Sciatic nerve (tissue), 2 donors: ENCODE data around the gene SEPTIN8. TPM values are rescaled to one million over a fixed set of nuclear protein-coding genes. Genes with fewer than 3 reads are reported as not detected.
A peak's percentile ranks its signal among the peaks of the same experiment; 100 is the strongest.

Experiments used
- ATAC-seq: fragments of 200-7000 bp; cut with Tn5 transposase; one replicate; pipeline ENCODE4 v1.9.1; 2020; ENCODE audit warnings: mild to moderate bottlenecking, moderate library complexity
- DNase-seq: peaks from one replicate; pipeline ENCODE4 v3.0.0-alpha.2; 2020; ENCODE audit warnings: low spot score
- intact Hi-C: fragments of 100-400 bp; cut with DNase I; formaldehyde crosslinking; loops from one replicate; pipeline ENCODE4 v1.14.2; 2022
- total RNA-seq: library from RNA; stranded (reverse); fragmentation: NEBNext Ultra II Directional; extraction: Animal tissue kit (Norgen Biotek cat#: 25700); gene quantifications from one replicate; pipeline ENCODE4 v1.2.1, GENCODE V29; 2021
- donor health status: DM: no; HTN: no; CAD: no.
- donor health status: DM: no; HTN: no; CAD: no.

SEPTIN8 gene
- total RNA-seq, 1 donor from 2014 or later, result 59.3 TPM

DNA sequence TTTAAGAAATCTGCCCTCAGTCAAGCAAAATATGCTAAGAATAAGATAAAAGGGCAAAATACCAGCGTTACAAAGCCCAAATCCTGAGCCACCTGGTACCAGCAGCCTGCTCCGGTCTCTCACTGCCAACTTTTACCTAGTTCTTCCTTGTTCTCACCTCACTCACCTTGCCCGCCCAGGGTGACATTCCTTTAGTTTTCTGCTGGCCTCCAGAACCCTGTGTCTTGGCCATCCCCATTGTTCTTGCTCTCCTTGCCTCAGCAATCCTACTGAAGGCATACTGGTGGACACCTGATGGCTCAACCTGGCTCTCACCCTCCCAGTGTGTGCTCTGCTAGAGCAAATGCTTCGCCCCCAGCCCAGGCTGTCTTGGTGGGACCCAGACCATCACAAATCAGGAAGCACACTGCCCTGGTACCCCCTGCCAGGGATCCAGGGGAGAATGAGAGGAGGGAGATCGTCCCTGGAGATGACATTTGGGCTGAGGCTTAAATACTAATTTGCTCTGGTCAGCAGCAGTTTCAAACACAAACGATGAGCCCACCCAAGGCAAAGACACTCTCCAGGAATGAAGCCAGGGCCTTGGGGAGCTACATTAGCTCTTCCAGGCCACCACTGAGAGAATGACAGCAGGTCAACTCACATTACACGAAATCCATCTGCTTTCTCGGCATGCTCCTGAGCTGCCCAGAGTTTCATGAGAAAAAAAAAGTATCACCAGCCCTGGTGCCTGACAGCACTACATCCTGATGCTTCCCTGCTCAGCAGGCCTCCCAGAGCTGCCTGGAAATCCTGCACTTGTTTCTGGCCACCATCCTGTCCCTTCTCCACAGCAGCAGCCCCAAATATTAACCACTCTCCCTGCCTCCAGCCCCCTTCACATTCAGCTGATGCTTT is 12.2 kb upstream of the SEPTIN8 start:
- DNase-seq, result no peak
- intact Hi-C loops, result no loop called here
- no peak for ATAC-seq

DNA sequence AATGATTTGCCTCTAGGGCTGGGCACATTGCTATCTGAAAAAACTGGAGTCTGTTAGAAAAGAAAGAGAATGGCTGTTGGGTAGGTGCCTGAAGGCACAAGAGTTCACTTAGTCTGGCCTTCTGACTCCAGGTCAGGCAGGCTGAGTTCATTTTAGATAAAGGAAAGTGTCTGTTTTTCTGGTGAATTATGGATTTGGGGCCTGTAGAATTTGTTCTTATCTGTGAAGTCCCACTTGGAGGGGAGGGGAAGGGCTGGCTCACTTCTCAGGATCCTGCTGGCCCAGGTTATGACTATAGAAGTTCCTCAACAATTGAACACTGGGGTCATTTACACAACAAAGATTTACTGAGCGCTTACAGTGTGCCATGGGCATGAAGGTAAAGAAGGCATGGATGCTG is 11.5 kb upstream of the SEPTIN8 start:
- ATAC-seq (no peak), DNase-seq (no peak)
- intact Hi-C loops, result no loop called here

DNA sequence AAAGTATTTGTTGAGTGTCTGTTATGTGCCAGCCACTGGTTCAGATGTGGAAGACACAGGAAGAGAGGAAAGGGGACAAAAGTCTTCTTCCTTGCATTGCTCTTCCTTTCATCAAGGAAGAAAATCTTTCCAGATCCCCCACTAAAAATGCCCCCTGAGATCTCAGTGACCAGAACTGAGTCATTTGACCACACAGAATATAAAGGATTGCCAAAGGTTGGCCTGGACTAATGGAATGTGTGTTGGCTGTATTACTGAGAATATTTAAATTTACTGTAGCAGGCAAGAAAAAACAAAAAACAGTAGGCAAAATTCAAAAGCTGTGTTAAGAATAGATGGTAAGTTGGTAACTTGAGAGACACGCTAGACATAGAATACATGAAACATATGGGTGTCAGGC is 10.0 kb upstream of the SEPTIN8 start:
- ATAC-seq, result no peak
- intact Hi-C loops, result no loop called here
- DNase-seq, result no peak

DNA sequence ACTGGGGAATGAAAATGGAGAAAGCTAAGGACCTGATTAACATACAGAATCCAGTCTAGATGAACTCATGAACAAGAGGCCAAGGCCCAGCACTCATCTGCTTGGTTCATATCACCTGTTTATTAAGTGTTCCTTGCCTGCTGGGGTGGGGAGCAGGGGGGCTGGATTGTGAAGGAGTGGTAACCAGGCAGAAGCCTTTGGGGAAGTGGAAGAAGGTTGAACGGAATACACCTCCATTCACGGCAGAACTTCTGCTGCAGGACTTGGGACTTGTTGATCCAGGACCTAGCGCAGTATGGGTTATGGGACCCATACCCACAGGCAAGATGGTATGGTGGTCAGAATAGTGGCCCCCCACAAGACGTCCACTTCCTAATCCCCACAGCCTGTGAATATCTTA is 8.8 kb upstream of the SEPTIN8 start:
- ATAC-seq, result no peak
- intact Hi-C loops, result no loop called here
- no peak for DNase-seq

DNA sequence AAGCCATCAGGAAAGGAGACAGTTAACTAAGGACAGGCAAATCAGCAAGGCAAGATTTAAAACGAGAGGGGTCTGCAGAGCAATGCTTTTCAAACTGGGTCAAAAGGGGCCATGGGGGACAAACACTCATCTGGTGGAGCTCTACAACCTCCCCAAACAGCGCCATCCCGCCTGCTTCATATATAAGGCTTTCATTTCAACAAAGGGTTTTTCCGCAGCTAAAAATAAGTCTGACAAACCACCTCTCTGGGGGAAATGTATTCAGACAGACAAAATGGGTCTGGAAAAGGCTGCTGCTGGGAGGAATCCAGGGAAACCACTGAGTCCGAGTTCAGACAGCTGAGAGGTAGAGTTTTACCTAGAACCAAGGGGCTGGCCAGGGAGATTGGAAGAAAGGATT is 8.3 kb upstream of the SEPTIN8 start:
- no peak for ATAC-seq
- DNase-seq, result no peak
- intact Hi-C loops, result no loop called here

DNA sequence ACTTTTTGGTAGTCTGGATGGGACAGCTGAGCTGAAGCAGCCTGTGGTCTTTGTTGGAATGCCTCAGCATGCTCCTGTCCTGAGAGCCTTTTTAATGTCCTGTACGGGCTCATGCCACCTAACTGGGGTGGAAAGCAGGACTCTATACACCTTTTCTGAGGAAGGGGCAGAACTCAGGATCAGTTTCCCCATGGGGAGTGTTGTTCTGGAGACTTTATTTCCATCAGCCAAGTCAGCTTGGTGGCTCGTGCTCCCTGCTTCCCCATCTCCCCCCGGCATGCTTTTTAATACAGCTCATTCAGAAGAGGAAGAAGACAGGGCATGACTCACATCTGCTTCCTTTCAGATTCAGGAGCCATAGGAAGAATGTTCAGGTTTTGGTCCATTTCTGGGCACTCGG is 5.1 kb upstream of the SEPTIN8 start:
- ATAC-seq, result no peak
- intact Hi-C loops, result no loop called here
- DNase-seq, result no peak

DNA sequence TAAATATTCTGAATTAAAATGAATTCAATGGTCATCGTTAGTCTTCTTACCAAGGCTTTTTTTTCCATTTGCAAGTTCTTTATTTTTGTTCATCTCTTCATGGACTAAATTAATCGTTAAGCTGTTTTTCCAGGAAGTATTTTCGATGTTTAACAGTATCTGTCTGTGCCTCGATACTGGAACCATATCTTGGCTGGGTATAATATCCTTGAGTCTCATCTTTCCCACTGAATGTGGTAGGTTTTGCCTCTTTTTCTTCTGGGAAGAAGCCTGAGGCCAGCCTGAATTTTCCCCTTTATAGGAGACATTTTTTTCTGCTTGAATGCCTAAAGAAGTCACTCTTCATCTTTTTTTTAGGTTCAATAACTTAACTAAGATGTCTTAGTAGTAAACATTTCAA is 4.0 kb upstream of the SEPTIN8 start:
- no peak for DNase-seq
- intact Hi-C loops, result no loop called here
- no peak for ATAC-seq

DNA sequence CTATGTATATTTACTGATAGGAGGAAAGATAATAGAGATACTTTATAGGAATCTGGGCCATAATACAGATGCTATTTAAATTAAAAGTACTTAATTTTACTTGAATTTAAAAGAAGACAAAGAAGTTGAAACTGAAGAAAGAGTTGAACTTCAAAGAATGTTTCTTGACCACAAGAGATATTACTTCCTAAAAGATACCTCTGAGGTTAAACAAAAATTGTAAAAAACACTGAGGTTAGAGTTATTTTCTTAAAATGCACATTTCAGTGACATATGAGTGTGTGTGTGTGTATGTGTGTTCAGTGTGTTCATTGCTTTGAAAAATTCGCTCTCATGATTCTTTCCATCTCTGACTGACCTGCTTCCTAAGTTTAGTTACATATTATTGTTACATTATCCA is 3.5 kb upstream of the SEPTIN8 start:
- intact Hi-C loops, result no loop called here
- no peak for DNase-seq
- ATAC-seq, result no peak

DNA sequence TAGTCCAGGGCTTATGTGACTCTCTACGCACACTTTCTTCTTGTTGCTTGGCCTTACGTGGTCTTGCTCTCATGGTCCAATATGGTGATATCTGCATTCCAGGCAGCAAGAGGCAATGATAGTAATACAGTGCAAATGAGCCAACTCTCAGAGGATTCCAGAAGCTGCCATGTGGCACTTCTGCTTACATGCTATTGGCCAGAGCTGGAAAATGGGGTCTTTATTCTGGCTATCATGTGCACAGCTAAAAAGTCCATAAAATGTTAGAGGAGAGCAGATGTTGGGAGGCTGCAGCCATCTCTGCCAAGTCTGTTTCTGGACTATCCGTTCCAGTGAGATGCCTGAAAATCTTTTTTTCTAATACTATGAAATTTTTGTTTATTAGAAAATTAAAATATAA is 2.9 kb upstream of the SEPTIN8 start:
- DNase-seq, result no peak
- ATAC-seq, result no peak
- intact Hi-C loops, result no loop called here

DNA sequence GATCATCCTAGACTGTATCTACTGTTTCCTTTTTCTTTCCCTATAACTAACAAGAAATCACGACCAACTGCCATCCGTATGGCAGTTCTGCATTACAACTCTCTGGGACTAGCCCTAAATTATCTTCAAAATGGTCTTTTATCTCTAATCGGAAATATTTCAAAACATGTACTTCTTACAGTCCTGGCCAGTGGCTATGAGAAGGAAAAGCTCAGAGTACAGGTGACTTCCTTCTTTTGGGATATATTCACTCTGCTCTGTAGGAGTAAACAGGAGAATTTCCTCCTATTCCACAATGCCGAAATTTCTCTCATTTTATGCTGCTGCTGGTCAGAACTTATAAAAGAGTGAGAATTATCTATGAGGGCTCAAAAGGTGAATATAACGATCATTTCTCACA is 1.8 kb upstream of the SEPTIN8 start:
- ATAC-seq (no peak), DNase-seq (no peak)
- intact Hi-C loops, result no loop called here

DNA sequence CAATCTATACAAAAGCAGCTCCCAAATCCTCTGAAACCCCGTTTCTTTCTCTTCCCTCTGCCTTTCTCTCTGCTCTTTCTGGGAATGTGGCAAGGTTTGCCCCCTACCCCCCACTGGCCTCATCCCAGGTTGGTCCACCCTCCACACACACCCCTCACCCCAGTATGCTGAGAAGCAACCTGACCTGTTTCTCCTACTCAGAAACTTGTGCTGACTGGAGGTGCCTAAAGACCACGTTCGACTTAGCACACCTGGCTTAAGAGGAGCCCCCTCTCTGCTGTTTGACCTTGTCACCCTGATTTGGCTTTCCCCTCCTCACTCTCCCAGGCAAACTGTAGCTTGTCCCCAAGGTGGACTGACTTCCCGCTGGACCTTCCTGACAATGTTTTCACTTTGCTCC is 1.1 kb upstream of the SEPTIN8 start:
- intact Hi-C loops, result no loop called here
- DNase-seq, result no peak
- no peak for ATAC-seq

DNA sequence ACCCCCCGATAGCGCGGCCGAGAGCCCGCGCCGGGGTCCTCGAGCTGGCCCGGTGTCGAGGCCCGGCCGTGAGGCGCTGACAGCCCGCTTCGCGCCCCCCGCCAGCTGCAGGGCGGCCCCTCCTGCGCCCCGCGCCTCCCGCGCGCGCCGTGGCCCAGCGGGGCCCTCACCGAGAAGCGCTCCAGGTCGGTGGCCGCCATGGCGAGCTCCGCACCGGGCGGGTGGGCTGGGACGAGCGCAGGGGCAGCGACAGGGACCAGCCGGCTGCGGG is 166 bp downstream of the SEPTIN8 start:
- ATAC-seq (no peak), DNase-seq (no peak)
- intact Hi-C loops, result no loop called here

DNA sequence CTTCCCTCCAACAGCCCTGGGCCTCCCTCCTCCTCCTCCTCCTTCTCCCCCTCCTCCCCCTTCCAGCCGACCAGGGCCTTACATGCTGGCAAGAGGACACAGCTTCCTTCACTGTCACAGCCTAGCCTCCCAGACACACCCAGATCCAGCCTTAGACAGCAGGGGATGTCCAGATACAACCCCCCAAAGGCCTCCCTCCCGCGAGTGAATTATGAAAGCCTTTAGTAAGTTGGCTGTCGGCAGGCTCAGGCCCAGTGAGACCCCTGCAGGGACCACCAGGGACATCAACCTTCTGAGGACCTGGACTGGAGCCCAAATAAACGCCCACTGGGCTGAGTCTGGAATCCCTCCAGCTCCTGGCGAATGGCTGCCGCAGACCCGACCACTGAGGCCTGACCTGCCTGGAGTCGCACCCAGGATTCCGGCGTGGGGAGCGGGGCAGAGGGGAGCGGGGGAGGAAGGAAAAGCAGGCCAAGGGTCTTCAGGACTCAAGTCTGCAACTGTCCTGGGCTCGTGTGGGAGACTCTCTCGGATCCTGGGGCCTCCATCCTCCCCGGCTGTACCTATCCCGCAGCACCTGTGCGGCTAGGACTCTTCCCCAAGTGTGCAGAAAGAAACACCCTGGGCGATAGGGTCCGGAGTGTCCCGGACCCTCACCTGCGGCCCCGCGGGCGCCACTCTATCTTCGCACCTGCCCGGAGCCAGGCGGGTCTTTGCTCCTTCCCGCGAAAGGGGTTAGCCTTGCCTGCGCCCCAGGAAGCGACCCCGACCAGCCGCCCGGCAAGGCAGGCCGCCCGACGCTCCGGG is 705 bp downstream of the SEPTIN8 start:
- intact Hi-C loops, result no loop called here
- no peak for DNase-seq
- ATAC-seq, result peak; percentile 48

DNA sequence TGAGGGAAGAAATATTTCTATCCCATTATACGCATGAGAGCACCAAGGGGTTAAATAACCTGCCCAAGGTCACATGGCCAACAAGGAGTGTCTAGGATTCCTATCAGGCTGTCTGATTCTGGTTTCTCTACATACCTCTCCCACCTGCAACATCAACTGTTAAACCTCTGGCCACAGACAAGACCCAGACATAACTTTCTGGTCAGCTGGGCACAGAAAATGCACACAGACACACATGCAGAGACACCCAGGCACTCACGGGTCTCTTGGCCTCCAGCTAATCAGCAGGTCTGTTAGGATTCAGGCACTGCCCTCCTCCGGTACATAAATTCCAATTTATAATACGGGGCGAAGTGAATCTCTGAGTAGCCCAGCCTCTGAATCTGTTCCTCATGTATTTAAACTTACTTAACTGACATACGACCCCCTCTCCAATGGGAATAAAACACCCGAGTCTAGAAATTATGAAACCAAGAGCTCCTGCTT is 1.5 kb downstream of the SEPTIN8 start:
- no peak for ATAC-seq
- DNase-seq, result no peak
- intact Hi-C loops, result no loop called here

DNA sequence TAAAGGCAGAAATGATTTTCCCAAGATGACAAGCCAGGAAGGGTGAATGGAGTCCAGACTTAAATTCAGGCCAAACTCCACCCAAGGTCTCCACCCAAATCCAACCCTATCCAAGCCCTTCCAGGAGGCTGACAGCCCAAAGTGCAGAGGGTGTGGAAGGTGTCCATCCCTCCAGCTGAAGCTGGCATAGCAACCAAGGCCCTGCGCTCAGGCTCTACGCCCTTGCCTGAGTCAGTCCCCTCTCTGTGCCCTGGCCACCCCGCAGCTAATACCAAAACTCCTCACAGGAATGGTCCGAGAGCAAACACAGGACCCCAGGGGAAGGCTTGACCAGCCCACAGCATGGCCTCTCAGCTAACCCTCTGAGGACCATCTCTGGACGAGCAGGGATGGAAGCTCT is 2.1 kb downstream of the SEPTIN8 start:
- ATAC-seq (peak; percentile 19), DNase-seq (no peak)

DNA sequence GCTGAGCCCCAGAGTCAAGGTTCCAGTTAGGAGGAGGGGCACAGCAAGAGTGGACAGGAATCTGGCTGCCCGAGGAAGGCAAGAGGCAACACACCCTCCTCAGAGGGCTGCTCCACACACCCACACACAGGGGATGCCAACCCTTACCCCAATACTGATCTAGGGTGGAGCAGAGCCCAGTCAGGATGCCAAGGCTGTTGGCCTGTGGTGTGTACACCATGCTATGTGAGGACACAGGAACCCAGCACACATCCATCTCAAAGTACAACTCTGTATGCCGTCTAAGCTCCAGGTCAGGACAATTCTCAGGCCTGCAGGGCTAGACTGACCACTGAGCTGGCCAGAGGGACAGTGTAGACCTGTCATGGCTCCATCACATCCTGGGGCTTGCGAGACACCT is 2.6 kb downstream of the SEPTIN8 start:
- intact Hi-C loops, result no loop called here
- ATAC-seq (no peak), DNase-seq (no peak)

More for the DNA sequence above, 2.1 kb downstream of the SEPTIN8 start:
- intact Hi-C loops, result no loop called here

DNA sequence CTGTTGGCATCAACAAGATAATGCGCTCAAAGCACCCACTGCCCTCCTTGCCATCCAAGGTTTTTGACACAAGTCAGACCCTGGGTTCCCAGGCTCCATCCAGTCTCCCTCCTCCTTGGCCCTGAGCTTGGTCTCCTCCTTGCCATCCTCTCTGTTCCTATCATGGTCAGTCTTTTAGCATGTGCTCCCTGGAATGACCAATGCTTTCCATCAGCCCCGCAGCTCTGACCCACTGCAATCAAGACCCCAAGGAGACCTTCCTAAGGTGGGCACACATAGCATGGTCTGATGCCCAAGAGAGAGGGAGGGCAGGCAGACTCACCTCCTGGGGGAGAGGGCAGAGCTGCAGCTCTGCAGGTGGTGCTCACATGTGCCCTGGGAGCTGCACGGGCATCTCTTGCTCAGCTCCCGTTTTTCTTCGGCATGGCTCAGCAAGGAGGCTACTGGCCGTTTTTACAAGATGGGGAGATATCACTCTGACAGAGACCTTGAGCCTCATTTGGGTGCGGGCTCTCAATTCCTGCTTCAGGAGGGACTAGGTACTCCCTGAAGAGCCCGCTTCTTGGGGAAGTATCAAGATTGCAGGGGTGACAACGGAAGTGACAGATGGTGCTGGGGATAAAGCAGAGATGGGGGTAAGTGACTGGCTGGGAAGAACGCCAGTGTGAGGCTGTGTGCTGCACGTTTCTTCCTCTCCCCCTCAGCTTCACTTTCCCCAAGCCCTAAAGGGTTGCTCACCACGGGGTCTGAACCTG is 3.3 kb downstream of the SEPTIN8 start:
- DNase-seq (no peak), ATAC-seq (no peak)
- intact Hi-C loops, result no loop called here

DNA sequence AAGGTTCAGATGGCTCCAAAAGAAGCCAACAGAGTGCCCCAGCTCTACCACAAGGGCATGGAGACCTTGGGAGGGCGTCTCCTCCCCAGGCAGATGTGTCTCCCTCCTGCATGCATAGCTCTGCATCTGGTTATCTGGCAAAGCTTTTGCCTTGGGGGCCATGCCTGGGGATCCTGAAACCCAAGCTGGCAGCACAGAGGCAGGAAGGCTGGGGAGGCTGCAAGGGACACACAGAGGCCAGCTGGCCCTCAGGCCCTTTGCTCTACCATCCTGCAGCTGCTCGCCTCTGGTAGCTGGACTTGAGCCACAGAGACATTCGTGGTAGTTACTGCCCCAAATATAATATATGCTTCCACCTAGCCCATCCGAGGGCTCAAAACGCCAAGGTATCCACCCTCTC is 3.9 kb downstream of the SEPTIN8 start:
- no peak for DNase-seq
- intact Hi-C loops, result no loop called here
- no peak for ATAC-seq

DNA sequence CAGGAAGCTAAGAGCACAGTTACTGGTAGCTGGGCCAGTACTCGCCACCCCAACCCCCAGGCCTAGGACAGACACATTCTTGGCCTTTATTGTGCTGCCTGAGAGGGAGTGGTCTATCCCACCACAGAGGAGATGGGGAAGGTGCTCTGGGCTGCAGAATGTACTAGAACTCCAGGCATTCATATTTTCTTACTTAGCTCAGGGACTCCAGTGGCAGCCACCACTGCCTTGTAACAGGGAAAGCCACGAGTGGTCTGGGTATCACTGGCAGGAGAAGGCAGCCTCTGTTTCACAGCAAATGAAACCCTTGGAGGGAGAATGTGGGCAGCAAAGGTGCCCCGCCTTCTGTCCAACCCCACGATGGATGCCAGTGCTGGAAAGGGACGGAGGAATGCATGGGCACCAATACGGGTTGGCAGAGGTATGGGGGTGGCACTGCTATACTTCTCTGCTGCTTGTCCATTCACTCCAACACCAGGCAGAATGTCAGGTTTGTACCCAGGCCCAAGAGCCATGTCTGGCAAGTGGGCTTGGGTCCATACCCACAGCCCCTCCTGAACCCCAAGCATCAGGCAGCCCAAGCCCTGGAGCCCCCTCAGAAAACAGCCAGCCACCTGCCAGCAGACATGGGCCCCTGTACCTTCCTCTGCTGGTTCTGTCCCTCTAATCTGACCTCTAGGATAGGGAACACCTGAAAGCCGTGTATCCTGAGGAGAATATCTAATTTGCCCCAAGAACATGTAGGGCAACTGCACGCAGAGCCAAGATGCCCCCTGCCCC is 4.6 kb downstream of the SEPTIN8 start:
- no peak for DNase-seq
- ATAC-seq, result no peak
- intact Hi-C loops, result no loop called here
